Measurements from ENCODE around the gene NFATC1. TPM values are rescaled to one million over a fixed set of nuclear protein-coding genes. Genes with fewer than 3 reads are reported as not detected.

The NFATC1 gene
- total RNA-seq, 2 donors from 2014 or later = 27.6 to 40.8 TPM

- TF ChIP-seq CTCF (IDR thresholded peaks at IDR 0.05) = no peak
- ATAC-seq (ENCODE audit: insufficient number of reproducible peaks, low FRiP score, low read depth) (no peak), DNase-seq (ENCODE audit: low spot score) (no peak)
- Histone ChIP-seq H3K36me3 (peaks cover 9% of the 10 kb centered on the region), H3K27ac (no peak overlapping the region), H3K4me1 (ENCODE audit: control insufficient read depth in 1 of 2, low read depth in 2 of 2) (no peaks in the 10 kb centered on the region), H3K9me3 (no peaks in the 10 kb centered on the region), H3K27me3 (replicated peaks; ENCODE audit: insufficient read depth) (no peaks in the 10 kb centered on the region), H3K4me3 (no peak overlapping the region)
Measured at GRCh38 chr18:79379931-79380815, 15.6 kb upstream of the NFATC1 start.

- ATAC-seq (ENCODE audit: insufficient number of reproducible peaks, low FRiP score, low read depth) (peak; percentile 31), DNase-seq (ENCODE audit: low spot score) (no peak)
- peaks cover 9% of the 10 kb centered on the region for H3K36me3 ChIP-seq
Measured at GRCh38 chr18:79380816-79381806, 14.6 kb upstream of the NFATC1 start.

GRCh38 chr18:79381811-79382311 lies 13.9 kb upstream of the NFATC1 start:
- no peaks in the 10 kb centered on the region for H3K27me3 ChIP-seq (replicated peaks; ENCODE audit: insufficient read depth)
- no peak overlapping the region for H3K27ac ChIP-seq
- peaks cover 8% of the 10 kb centered on the region for H3K36me3 ChIP-seq
- no peak for DNase-seq (ENCODE audit: low spot score)
- TF ChIP-seq CTCF (IDR thresholded peaks at IDR 0.05) = no peak
- ATAC-seq (ENCODE audit: insufficient number of reproducible peaks, low FRiP score, low read depth) = no peak
- no peaks in the 10 kb centered on the region for H3K9me3 ChIP-seq
- H3K4me1 ChIP-seq (ENCODE audit: control insufficient read depth in 1 of 2, low read depth in 2 of 2) = no peaks in the 10 kb centered on the region
- H3K4me3 ChIP-seq = no peak overlapping the region

More at GRCh38 chr18:79380816-79381806, 14.6 kb upstream of the NFATC1 start:
- H3K4me1 ChIP-seq (ENCODE audit: control insufficient read depth in 1 of 2, low read depth in 2 of 2) = no peaks in the 10 kb centered on the region
- H3K4me3 ChIP-seq = no peak overlapping the region
- no peaks in the 10 kb centered on the region for H3K27me3 ChIP-seq (replicated peaks; ENCODE audit: insufficient read depth)
- no peaks in the 10 kb centered on the region for H3K9me3 ChIP-seq
- TF ChIP-seq CTCF (IDR thresholded peaks at IDR 0.05) = peak; percentile 92
- H3K27ac ChIP-seq = no peak overlapping the region

- no peak for TF ChIP-seq CTCF (IDR thresholded peaks at IDR 0.05)
- Histone ChIP-seq H3K27me3 (replicated peaks; ENCODE audit: insufficient read depth) (no peaks in the 10 kb centered on the region), H3K9me3 (no peaks in the 10 kb centered on the region), H3K4me3 (no peak overlapping the region), H3K4me1 (ENCODE audit: control insufficient read depth in 1 of 2, low read depth in 2 of 2) (no peaks in the 10 kb centered on the region), H3K27ac (no peak overlapping the region), H3K36me3 (no peaks in the 10 kb centered on the region)
- ATAC-seq (ENCODE audit: insufficient number of reproducible peaks, low FRiP score, low read depth) (no peak), DNase-seq (ENCODE audit: low spot score) (no peak)
Measured at GRCh38 chr18:79382681-79383387, 12.9 kb upstream of the NFATC1 start.
